Naive B cell (primary cell): ENCODE data around the gene ASTL. TPM values are rescaled to one million over a fixed set of nuclear protein-coding genes. Genes with fewer than 3 reads are reported as not detected.
A peak's percentile ranks its signal among the peaks of the same experiment; 100 is the strongest.

Source experiments
- ATAC-seq, 2 donors: fragments of 150-1000 bp; cut with Tn5 transposase; 2 replicates each; pipeline ENCODE4 v1.10.0; 2021; ENCODE audit warnings: low read depth in 2 of 2, mild to moderate bottlenecking in 2 of 2, moderate library complexity in 2 of 2
- DNase-seq: peaks from one replicate; pipeline ENCODE4 v3.0.0; 2022
- H3K27ac Mint-ChIP-seq, 6 donors: one replicate each; pipeline ENCODE4 v1.8.0; 2020 to 2022; ENCODE audit warnings: mild to moderate bottlenecking in 6 of 6, mixed read lengths in 6 of 6, moderate library complexity in 5 of 6, inconsistent platforms in 2 of 6
- H3K27me3 Mint-ChIP-seq, 3 donors: one replicate each; pipeline ENCODE4 v1.8.0; 2021 to 2022; ENCODE audit warnings: mixed read lengths in 3 of 3, mild to moderate bottlenecking in 1 of 3
- H3K36me3 Mint-ChIP-seq, 2 donors: one replicate each; pipeline ENCODE4 v1.8.0; 2020 to 2022; ENCODE audit warnings: mixed read lengths in 2 of 2, inconsistent platforms in 1 of 2, mild to moderate bottlenecking in 1 of 2
- H3K4me1 Mint-ChIP-seq, 3 donors: one replicate each; pipeline ENCODE4 v1.8.0; 2020 to 2022; ENCODE audit warnings: mixed read lengths in 3 of 3, inconsistent platforms in 1 of 3, mild to moderate bottlenecking in 1 of 3, moderate library complexity in 1 of 3
- H3K4me3 Mint-ChIP-seq, 8 donors: one replicate each; pipeline ENCODE4 v1.8.0; 2020 to 2022; ENCODE audit warnings: mild to moderate bottlenecking in 8 of 8, mixed read lengths in 8 of 8, moderate library complexity in 8 of 8, inconsistent platforms in 2 of 8
- H3K9me3 Mint-ChIP-seq, 7 donors: one replicate each; pipeline ENCODE4 v1.8.0; 2020 to 2022; ENCODE audit warnings: mixed read lengths in 7 of 7, mild to moderate bottlenecking in 5 of 7, inconsistent platforms in 2 of 7, moderate library complexity in 1 of 7
- polyA plus RNA-seq, 6 donors: library from polyadenylated mRNA; unstranded; fragments of 300-500 nt; fragmentation: Illumina TruSeq; gene quantifications; one replicate each; pipeline ENCODE4 v1.2.3, GENCODE V29; 2021; ENCODE audit warnings: low read depth in 6 of 6

ASTL gene
- polyA plus RNA-seq, 6 donors from 2014 or later: not detected

- H3K9me3 Mint-ChIP-seq: no peaks in the 10 kb centered on the region
- no peak for DNase-seq
- peak overlapping the region in 1 of 6 donors; percentile 47 for H3K27ac Mint-ChIP-seq
- peaks cover 4 to 19% (median 13%) of the 10 kb centered on the region in 3 donors for H3K4me1 Mint-ChIP-seq
- H3K36me3 Mint-ChIP-seq: no peaks in the 10 kb centered on the region
- no peak for ATAC-seq
- no peak overlapping the region for H3K4me3 Mint-ChIP-seq
- no peaks in the 10 kb centered on the region for H3K27me3 Mint-ChIP-seq
Observed at GRCh38 chr2:96137321-96138178, 752 bp downstream of the ASTL start.

GRCh38 chr2:96136129-96136720 lies 2.1 kb downstream of the ASTL start:
- Mint-ChIP-seq H3K4me3 (no peak overlapping the region), H3K27ac (no peak overlapping the region), H3K36me3 (no peaks in the 10 kb centered on the region), H3K27me3 (no peaks in the 10 kb centered on the region), H3K9me3 (no peaks in the 10 kb centered on the region), H3K4me1 (peaks cover 6 to 12% (median 7%) of the 10 kb centered on the region in 3 donors)
- DNase-seq (no peak), ATAC-seq (no peak)

- Mint-ChIP-seq H3K36me3 (no peaks in the 10 kb centered on the region), H3K27ac (no peak overlapping the region), H3K4me1 (peaks cover 6 to 12% (median 7%) of the 10 kb centered on the region in 3 donors), H3K9me3 (no peaks in the 10 kb centered on the region), H3K4me3 (no peak overlapping the region), H3K27me3 (no peaks in the 10 kb centered on the region)
- no peak for ATAC-seq
- DNase-seq: no peak
Observed at GRCh38 chr2:96135621-96136020, 2.7 kb downstream of the ASTL start.

GRCh38 chr2:96135171-96135570 lies 3.1 kb downstream of the ASTL start:
- no peaks in the 10 kb centered on the region for H3K9me3 Mint-ChIP-seq
- peaks cover 6 to 12% (median 7%) of the 10 kb centered on the region in 3 donors for H3K4me1 Mint-ChIP-seq
- DNase-seq (no peak), ATAC-seq (no peak)
- no peaks in the 10 kb centered on the region for H3K27me3 Mint-ChIP-seq
- H3K27ac Mint-ChIP-seq: peak overlapping the region in 1 of 6 donors; percentile 77
- H3K4me3 Mint-ChIP-seq: peak overlapping the region in 1 of 8 donors; percentile 10
- H3K36me3 Mint-ChIP-seq: no peaks in the 10 kb centered on the region

- H3K4me1 Mint-ChIP-seq: peaks cover 6 to 12% (median 7%) of the 10 kb centered on the region in 3 donors
Observed at GRCh38 chr2:96134421-96134820, 3.9 kb downstream of the ASTL start.

GRCh38 chr2:96131813-96132745 lies 6.2 kb downstream of the ASTL start:
- no peaks in the 10 kb centered on the region for H3K27me3 Mint-ChIP-seq
- ATAC-seq: no peak
- H3K4me1 Mint-ChIP-seq: peaks cover 0 to 3% (median 0%) of the 10 kb centered on the region in 3 donors
- no peak for DNase-seq
- H3K27ac Mint-ChIP-seq: peak overlapping the region in 1 of 6 donors; percentile 71
- no peaks in the 10 kb centered on the region for H3K9me3 Mint-ChIP-seq
- H3K36me3 Mint-ChIP-seq: no peaks in the 10 kb centered on the region
- H3K4me3 Mint-ChIP-seq: no peak overlapping the region

More at GRCh38 chr2:96134421-96134820, 3.9 kb downstream of the ASTL start:
- ATAC-seq: no peak
- DNase-seq: no peak
- Mint-ChIP-seq H3K9me3 (no peaks in the 10 kb centered on the region), H3K4me3 (no peak overlapping the region), H3K36me3 (no peaks in the 10 kb centered on the region), H3K27ac (no peak overlapping the region), H3K27me3 (no peaks in the 10 kb centered on the region)

GRCh38 chr2:96131152-96131812 lies 7.0 kb downstream of the ASTL start:
- ATAC-seq: no peak
- peak overlapping the region in 1 of 6 donors; percentile 71 for H3K27ac Mint-ChIP-seq
- H3K4me1 Mint-ChIP-seq: peaks cover 0 to 3% (median 0%) of the 10 kb centered on the region in 3 donors
- no peak overlapping the region for H3K4me3 Mint-ChIP-seq
- DNase-seq: no peak
- H3K27me3 Mint-ChIP-seq: no peaks in the 10 kb centered on the region
- H3K36me3 Mint-ChIP-seq: peaks cover 0 to 1% of the 10 kb centered on the region in 2 donors
- no peaks in the 10 kb centered on the region for H3K9me3 Mint-ChIP-seq

- H3K27ac Mint-ChIP-seq: peak overlapping the region in 1 of 6 donors; percentile 7
- H3K4me3 Mint-ChIP-seq: no peak overlapping the region
- peaks cover 0 to 3% (median 0%) of the 10 kb centered on the region in 3 donors for H3K4me1 Mint-ChIP-seq
- peaks cover 2 to 6% of the 10 kb centered on the region in 2 donors for H3K36me3 Mint-ChIP-seq
- no peaks in the 10 kb centered on the region for H3K9me3 Mint-ChIP-seq
- ATAC-seq: no peak
- DNase-seq: no peak
- H3K27me3 Mint-ChIP-seq: peaks cover 0 to under 1% (median under 1%) of the 10 kb centered on the region in 3 donors
Observed at GRCh38 chr2:96130483-96130882, 7.8 kb downstream of the ASTL start.

GRCh38 chr2:96129528-96130120 lies 8.7 kb downstream of the ASTL start:
- ATAC-seq (no peak), DNase-seq (no peak)
- peaks cover 6 to 11% of the 10 kb centered on the region in 2 donors for H3K36me3 Mint-ChIP-seq
- no peaks in the 10 kb centered on the region for H3K9me3 Mint-ChIP-seq
- peak overlapping the region in 1 of 6 donors; percentile 67 for H3K27ac Mint-ChIP-seq
- peaks cover 5 to 9% (median 5%) of the 10 kb centered on the region in 3 donors for H3K27me3 Mint-ChIP-seq
- H3K4me1 Mint-ChIP-seq: peaks cover 0 to 3% (median 0%) of the 10 kb centered on the region in 3 donors
- no peak overlapping the region for H3K4me3 Mint-ChIP-seq

- ATAC-seq: no peak
- Mint-ChIP-seq H3K27ac (no peak overlapping the region), H3K4me1 (peaks cover 0 to 3% (median 0%) of the 10 kb centered on the region in 3 donors), H3K4me3 (no peak overlapping the region), H3K27me3 (peaks cover 5 to 13% (median 5%) of the 10 kb centered on the region in 3 donors), H3K36me3 (peaks cover 6 to 14% of the 10 kb centered on the region in 2 donors), H3K9me3 (no peaks in the 10 kb centered on the region)
- no peak for DNase-seq
Observed at GRCh38 chr2:96128456-96128855, 9.8 kb downstream of the ASTL start.

GRCh38 chr2:96124406-96125265 lies 13.7 kb downstream of the ASTL start:
- DNase-seq (no peak), ATAC-seq (no peak)
- Mint-ChIP-seq H3K9me3 (no peaks in the 10 kb centered on the region), H3K4me3 (peak overlapping the region in 1 of 8 donors; percentile 30), H3K27me3 (peaks cover 12 to 41% (median 35%) of the 10 kb centered on the region in 3 donors), H3K4me1 (peaks cover 11 to 17% (median 12%) of the 10 kb centered on the region in 3 donors), H3K36me3 (peaks cover 6 to 14% of the 10 kb centered on the region in 2 donors), H3K27ac (peak overlapping the region in 1 of 6 donors; percentile 16)
